ENCODE results near the gene GALNT18.

DNA sequence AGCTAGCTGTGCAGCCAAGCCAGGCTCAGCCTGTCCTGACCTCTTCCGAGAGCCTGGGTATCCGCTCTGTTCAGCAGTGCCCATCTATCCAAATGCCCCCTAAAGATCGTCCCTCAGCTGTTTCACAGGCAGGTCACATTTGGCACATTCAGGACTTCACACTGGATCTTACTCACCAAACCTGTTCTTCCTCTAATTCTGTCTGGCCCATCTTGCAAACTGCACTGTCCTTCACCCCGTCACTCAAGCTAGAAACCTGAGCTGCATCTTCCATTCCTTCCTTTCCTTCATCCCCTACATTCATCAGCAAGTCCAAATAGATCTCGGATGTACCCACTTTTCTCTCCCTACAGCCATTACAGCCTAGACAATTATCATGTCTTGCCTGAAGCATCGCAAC lies 208.0 kb downstream of the GALNT18 start:
- TF ChIP-seq, protein P1, sequence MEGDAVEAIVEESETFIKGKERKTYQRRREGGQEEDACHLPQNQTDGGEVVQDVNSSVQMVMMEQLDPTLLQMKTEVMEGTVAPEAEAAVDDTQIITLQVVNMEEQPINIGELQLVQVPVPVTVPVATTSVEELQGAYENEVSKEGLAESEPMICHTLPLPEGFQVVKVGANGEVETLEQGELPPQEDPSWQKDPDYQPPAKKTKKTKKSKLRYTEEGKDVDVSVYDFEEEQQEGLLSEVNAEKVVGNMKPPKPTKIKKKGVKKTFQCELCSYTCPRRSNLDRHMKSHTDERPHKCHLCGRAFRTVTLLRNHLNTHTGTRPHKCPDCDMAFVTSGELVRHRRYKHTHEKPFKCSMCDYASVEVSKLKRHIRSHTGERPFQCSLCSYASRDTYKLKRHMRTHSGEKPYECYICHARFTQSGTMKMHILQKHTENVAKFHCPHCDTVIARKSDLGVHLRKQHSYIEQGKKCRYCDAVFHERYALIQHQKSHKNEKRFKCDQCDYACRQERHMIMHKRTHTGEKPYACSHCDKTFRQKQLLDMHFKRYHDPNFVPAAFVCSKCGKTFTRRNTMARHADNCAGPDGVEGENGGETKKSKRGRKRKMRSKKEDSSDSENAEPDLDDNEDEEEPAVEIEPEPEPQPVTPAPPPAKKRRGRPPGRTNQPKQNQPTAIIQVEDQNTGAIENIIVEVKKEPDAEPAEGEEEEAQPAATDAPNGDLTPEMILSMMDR (IDR thresholded peaks at IDR 0.05), result no peak
- no peak for TF ChIP-seq POLR2A (IDR thresholded peaks at IDR 0.05)
